GM12878 (cell line): ENCODE data around the gene FCRLB. TPM values are rescaled to one million over a fixed set of nuclear protein-coding genes. Genes with fewer than 3 reads are reported as not detected.

ENCODE experiments used
- ATAC-seq: fragments of 200-7000 bp; cut with Tn5 transposase; 3 replicates; pipeline ENCODE4 v1.9.1; 2020; ENCODE audit warnings: mild to moderate bottlenecking, moderate library complexity
- BruUV-seq: library from RNA; stranded (reverse); fragments of 400-500 nt; replicated peaks from 2 replicates; lab custom pipeline; 2021; lab: Mats Ljungman, UMichigan
- CTCF ChIA-PET: fragments of 300-600 bp; sonication (Branson Sonifier 250); formaldehyde crosslinking; extraction: SDS; loops from one replicate; lab custom pipeline; 2021; ENCODE audit warnings: inconsistent platforms; lab: Yijun Ruan, JAX
- POLR2A ChIA-PET: fragments of 350-600 bp; formaldehyde crosslinking; extraction: SDS; loops from one replicate; lab custom pipeline; 2021; ENCODE audit warnings: inconsistent platforms; lab: Charles Lee
- RAD21 ChIA-PET: fragments of 300-600 bp; sonication (Branson Sonifier 250); formaldehyde crosslinking; loops from one replicate; lab custom pipeline; 2023; ENCODE audit warnings: antibody characterized with exemption; ENCODE audit not compliant: unreplicated experiment; lab: Charles Lee
- SMC1A ChIA-PET: fragments of 300-600 bp; sonication (Branson Sonifier 250); formaldehyde crosslinking; loops from one replicate; lab custom pipeline; 2023; ENCODE audit not compliant: unreplicated experiment, uncharacterized antibody; lab: Charles Lee
- DNase-seq: peaks from one replicate; pipeline ENCODE4 v3.0.0-alpha.2; 2011; ENCODE audit warnings: low read depth, low spot score
- FAIRE-seq: peaks from 3 replicates; lab custom pipeline; 2011; peaks lifted over from hg19 to GRCh38; lab: Jason Lieb, UNC
- H2AFZ ChIP-seq: 2 replicates; pipeline ENCODE4 v1.6.0; 2011; ENCODE audit warnings: low read depth, low read length, control low read depth; ENCODE audit not compliant: control insufficient read depth
- H3K27ac ChIP-seq: 2 replicates; pipeline ENCODE4 v1.5.1; 2011; ENCODE audit warnings: control low read depth; ENCODE audit not compliant: control insufficient read depth, insufficient read depth
- H3K27me3 ChIP-seq, 2 experiments: replicated peaks in 1 of 2; 2 replicates each; pipeline versions ENCODE4 v1.6.0 to v1.6.1; 2011; ENCODE audit warnings: low read length in 1 of 2; ENCODE audit not compliant: control insufficient read depth in 2 of 2, insufficient read depth in 2 of 2
- H3K36me3 ChIP-seq, 2 experiments: 2 replicates each; pipeline ENCODE4 v1.5.1; 2011; ENCODE audit warnings: low read length in 1 of 2; ENCODE audit not compliant: control insufficient read depth in 2 of 2, insufficient read depth in 2 of 2
- H3K4me1 ChIP-seq: 2 replicates; pipeline ENCODE4 v1.6.1; 2011; ENCODE audit warnings: mild to moderate bottlenecking, low read length, moderate library complexity, mixed read lengths; ENCODE audit not compliant: control insufficient read depth, insufficient read depth
- H3K4me2 ChIP-seq: 2 replicates; pipeline ENCODE4 v1.6.0; 2011; ENCODE audit warnings: control low read depth; ENCODE audit not compliant: control insufficient read depth, insufficient read depth
- H3K4me3 ChIP-seq: fragments of 200-600 bp; sonication (generic); 2 replicates; pipeline ENCODE4 v1.5.1; 2016
- H3K79me2 ChIP-seq: 2 replicates; pipeline ENCODE4 v1.6.0; 2011; ENCODE audit warnings: low read length; ENCODE audit not compliant: control insufficient read depth, insufficient read depth
- H3K9ac ChIP-seq: 2 replicates; pipeline ENCODE4 v1.8.0; 2011; ENCODE audit warnings: low read length, control low read depth, mixed read lengths; ENCODE audit not compliant: control insufficient read depth, insufficient read depth
- H3K9me3 ChIP-seq: replicated peaks from 3 replicates; pipeline ENCODE4 v1.5.1; 2011; ENCODE audit warnings: mild to moderate bottlenecking, low read length; ENCODE audit not compliant: control insufficient read depth, insufficient read depth
- H4K20me1 ChIP-seq: 2 replicates; pipeline ENCODE4 v1.6.0; 2011; ENCODE audit not compliant: control insufficient read depth, insufficient read depth
- ATF7 ChIP-seq: fragments of 450-650 bp; IDR thresholded peaks from 2 replicates; pipeline ENCODE4 v1.6.1; 2016; ENCODE audit warnings: low read depth, mild to moderate bottlenecking
- EP300 ChIP-seq, 2 experiments: fragments of 150-350 bp in 1 of 2; IDR thresholded peaks; 2 replicates each; pipeline ENCODE4 v1.6.1; 2011 to 2012; ENCODE audit warnings: low read depth in 2 of 2, low read length in 2 of 2, borderline replicate concordance in 1 of 2, improper control_type of control experiment in 1 of 2, inconsistent platforms in 1 of 2; ENCODE audit not compliant: control insufficient read depth in 1 of 2
- FOXK2 ChIP-seq: fragments of 450-650 bp; IDR thresholded peaks from 2 replicates; pipeline ENCODE4 v1.6.1; 2017; ENCODE audit warnings: mild to moderate bottlenecking, moderate library complexity
- IKZF1 ChIP-seq: fragments of 450-650 bp; conservative IDR thresholded peaks from 2 replicates; pipeline ENCODE4 v1.6.1; 2017; ENCODE audit warnings: antibody characterized with exemption, mild to moderate bottlenecking
- MEF2A ChIP-seq: IDR thresholded peaks from 2 replicates; pipeline ENCODE4 v1.6.1; 2011; ENCODE audit warnings: low read depth, mild to moderate bottlenecking, low read length, moderate library complexity; ENCODE audit not compliant: insufficient read depth
- NFYB ChIP-seq: IDR thresholded peaks from 2 replicates; pipeline ENCODE4 v1.6.1; 2011; ENCODE audit warnings: low read depth, mild to moderate bottlenecking, low read length, improper control_type of control experiment, moderate library complexity; ENCODE audit not compliant: insufficient read depth
- RUNX3 ChIP-seq: IDR thresholded peaks from 2 replicates; pipeline ENCODE4 v1.6.1; 2012; ENCODE audit warnings: low read length, inconsistent platforms
- WGBS: methylation state at CpG from one replicate; pipeline ENCODE4 v1.1.6; 2016; ENCODE audit warnings: low lambda C conversion rate; ENCODE audit not compliant: insufficient replicate concordance, insufficient coverage; ENCODE audit errors: missing lambda C conversion rate; 5-methylcytosine and 5-hydroxymethylcytosine counted together
- in situ Hi-C: fragments of 300-500 bp; cut with MboI; formaldehyde crosslinking; loops from 9 replicates; pipeline ENCODE4 v1.14.3; 2018; ENCODE audit warnings: mixed read lengths
- intact Hi-C: fragments of 100-400 bp; cut with micrococcal nuclease; formaldehyde crosslinking; loops from one replicate; pipeline ENCODE4 v1.14.2; 2022; ENCODE audit not compliant: unreplicated experiment
- polyA plus RNA-seq, 11 experiments: library from polyadenylated mRNA; depleted of rRNA in 4 of 11; unstranded in 6 of 11; stranded (reverse) in 5 of 11; fragments of >200 nt; fragmentation: Nextera tagmentation in 4 of 11; fragmentation: Illumina TruSeq in 1 of 11; extraction: Ambion mirVana in 4 of 11; extraction: Trizol in 1 of 11; gene quantifications; 1 replicate in 1 of 11; 2 replicates in 10 of 11; pipeline versions ENCODE4 v1.2.1 to v1.2.3, GENCODE V29; 2011 to 2016; ENCODE audit warnings: inconsistent platforms in 2 of 11, missing spikeins in 2 of 11, low read depth in 1 of 11
- total RNA-seq, 4 experiments: library from RNA; depleted of rRNA in 3 of 4; stranded (reverse); fragments of >200 nt in 3 of 4; fragmentation: Illumina TruSeq in 1 of 4; extraction: Trizol in 1 of 4; gene quantifications; 2 replicates each; pipeline versions ENCODE4 v1.2.1 to v1.2.3, GENCODE V29; 2013 to 2021

FCRLB gene
- total and polyA plus RNA-seq, 10 of the 15 experiments (the other 5 are each of a cell fraction or from before 2014, with no cell fraction given) = 0.55 to 11.7 (median 5.6) TPM

DNA sequence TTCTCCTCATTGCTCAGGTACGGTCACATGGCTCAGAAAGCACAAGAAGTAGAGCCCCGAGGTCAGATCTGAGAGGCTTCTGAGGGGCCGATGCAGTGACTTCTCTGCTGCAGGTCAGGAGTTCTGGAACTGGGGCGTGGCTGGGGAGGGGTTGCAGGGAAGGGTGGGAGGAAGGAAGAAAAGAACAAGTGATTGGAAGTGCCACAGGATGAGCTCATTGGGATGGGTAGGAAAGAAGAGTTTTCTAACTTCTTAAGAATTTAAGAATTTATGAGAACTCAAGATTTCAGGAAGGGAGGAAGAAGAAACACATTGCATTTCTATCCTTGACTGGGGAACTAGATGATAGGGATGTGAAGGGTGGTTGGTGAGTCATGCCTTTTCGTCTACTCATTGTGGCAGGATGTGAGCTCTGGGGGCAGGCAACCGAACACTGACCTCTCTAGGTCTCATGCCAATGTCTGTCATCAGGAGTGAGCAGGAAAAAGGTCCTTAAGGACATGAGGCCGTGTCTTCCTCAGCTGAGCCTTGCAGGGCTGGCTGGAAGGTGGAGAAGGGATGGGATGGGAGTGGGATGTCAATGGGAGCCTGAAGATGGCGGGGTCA, 497 bp downstream of the FCRLB start:
- in situ Hi-C loops = no loop called here
- ATAC-seq = no peak
- SMC1A ChIA-PET = interaction anchor here (0.7 to 1.6 kb wide), 4 partner anchors 11 to 14 kb away, joined by 3 to 5 read pairs (median 4); partner anchors contain the start of gene FCRLA
- H3K4me2 ChIP-seq = peak overlapping the region; percentile 7; the same call in 1 of the 2 replicates
- intact Hi-C loops = no loop called here
- no peak overlapping the region for H3K4me3 ChIP-seq
- H3K79me2 ChIP-seq = peaks cover 11% of the 10 kb centered on the region
- H3K9me3 ChIP-seq = no peaks in the 10 kb centered on the region
- H4K20me1 ChIP-seq = no peaks in the 10 kb centered on the region
- peaks cover 53% of the 10 kb centered on the region for H3K4me1 ChIP-seq
- POLR2A ChIA-PET = interaction anchor here (0.8 to 1.1 kb wide), 2 partner anchors 12 to 15 kb away, joined by 3 to 5 read pairs; no protein-coding TSS in a partner anchor
- no peaks in the 10 kb centered on the region for H3K36me3 ChIP-seq
- 49% methylated on average over 8 of the region's 8 CpGs for WGBS
- FAIRE-seq = no peak
- CTCF ChIA-PET = no interaction called here
- H3K9ac ChIP-seq = no peak overlapping the region
- H3K27ac ChIP-seq = no peak overlapping the region
- BruUV-seq = no TSS peak
- no peak overlapping the region for H2AFZ ChIP-seq
- DNase-seq = no peak
- RAD21 ChIA-PET = interaction anchor here (1.3 kb wide), 1 partner anchor 15 kb away, joined by 3 read pairs; no protein-coding TSS in a partner anchor
- TF ChIP-seq MEF2A (no peak), NFYB (no peak), FOXK2 (no peak), IKZF1 (peak; percentile 18; the same call in 1 of the 2 replicates), EP300 (IDR thresholded peaks at IDR 0.05; ENCODE audit: borderline replicate concordance in 1 of 2, control insufficient read depth in 1 of 2, low read depth in 2 of 2, low read length in 2 of 2) (no peak), RUNX3 (peak; percentile 17; the same call in 1 of the 2 replicates)
- no peaks in the 10 kb centered on the region for H3K27me3 ChIP-seq

DNA sequence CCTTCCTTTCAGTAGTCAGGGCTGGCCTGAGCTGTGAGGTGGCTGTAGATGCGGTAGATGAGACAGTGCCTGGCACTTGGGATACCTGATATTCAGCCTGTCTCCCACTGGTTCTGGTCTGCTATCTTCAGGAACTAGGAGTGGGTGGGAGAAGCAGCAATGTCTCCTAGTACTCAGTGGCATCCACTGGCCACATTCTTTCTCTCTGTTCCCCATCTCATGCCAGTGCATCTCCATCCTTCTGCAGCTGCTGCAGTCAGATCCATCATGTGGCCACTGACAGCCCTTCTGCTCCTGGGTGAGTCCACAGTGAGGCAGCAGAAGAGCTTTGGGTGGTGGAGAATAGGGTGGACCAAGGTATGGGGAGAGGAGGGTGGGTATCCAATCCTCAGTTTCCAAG, 1.1 kb downstream of the FCRLB start:
- in situ Hi-C loops = no loop called here
- Histone ChIP-seq H3K79me2 (peaks cover 12% of the 10 kb centered on the region), H3K27me3 (no peaks in the 10 kb centered on the region), H3K27ac (no peak overlapping the region), H4K20me1 (no peaks in the 10 kb centered on the region), H2AFZ (no peak overlapping the region), H3K4me3 (no peak overlapping the region), H3K36me3 (no peaks in the 10 kb centered on the region), H3K9me3 (no peaks in the 10 kb centered on the region), H3K9ac (no peak overlapping the region), H3K4me2 (no peak overlapping the region), H3K4me1 (peaks cover 53% of the 10 kb centered on the region)
- 100% methylated on average over 1 of the region's 1 CpG for WGBS
- intact Hi-C loops = no loop called here
- TF ChIP-seq IKZF1 = 0 out of 2 replicates have a peak, but pooled peaks have one; percentile 6
- no peak for TF ChIP-seq ATF7
- DNase-seq (no peak), FAIRE-seq (no peak), ATAC-seq (no peak)
- RAD21 ChIA-PET = no interaction called here
- POLR2A ChIA-PET = interaction anchor here (0.8 to 1.1 kb wide), 2 partner anchors 11 to 16 kb away, joined by 3 to 5 read pairs; no protein-coding TSS in a partner anchor
- CTCF ChIA-PET = interaction anchor here (1.1 kb wide), 1 partner anchor 15 kb away, joined by 3 read pairs; the partner anchor contains the start of gene FCRLA
- BruUV-seq = no TSS peak
- SMC1A ChIA-PET = interaction anchor here (0.7 to 1.6 kb wide), 5 partner anchors 11 to 20 kb away, joined by 3 to 5 read pairs (median 3); partner anchors contain the start of gene FCRLA
